GM19193 (cell line): ENCODE data around the gene CEP68.

Source experiments
- POLR2A ChIP-seq: IDR thresholded peaks from 4 replicates; pipeline ENCODE4 v1.6.1; 2011; ENCODE audit not compliant: insufficient read depth, insufficient read length; ENCODE audit errors: extremely low read depth

CEP68 gene, protein sequence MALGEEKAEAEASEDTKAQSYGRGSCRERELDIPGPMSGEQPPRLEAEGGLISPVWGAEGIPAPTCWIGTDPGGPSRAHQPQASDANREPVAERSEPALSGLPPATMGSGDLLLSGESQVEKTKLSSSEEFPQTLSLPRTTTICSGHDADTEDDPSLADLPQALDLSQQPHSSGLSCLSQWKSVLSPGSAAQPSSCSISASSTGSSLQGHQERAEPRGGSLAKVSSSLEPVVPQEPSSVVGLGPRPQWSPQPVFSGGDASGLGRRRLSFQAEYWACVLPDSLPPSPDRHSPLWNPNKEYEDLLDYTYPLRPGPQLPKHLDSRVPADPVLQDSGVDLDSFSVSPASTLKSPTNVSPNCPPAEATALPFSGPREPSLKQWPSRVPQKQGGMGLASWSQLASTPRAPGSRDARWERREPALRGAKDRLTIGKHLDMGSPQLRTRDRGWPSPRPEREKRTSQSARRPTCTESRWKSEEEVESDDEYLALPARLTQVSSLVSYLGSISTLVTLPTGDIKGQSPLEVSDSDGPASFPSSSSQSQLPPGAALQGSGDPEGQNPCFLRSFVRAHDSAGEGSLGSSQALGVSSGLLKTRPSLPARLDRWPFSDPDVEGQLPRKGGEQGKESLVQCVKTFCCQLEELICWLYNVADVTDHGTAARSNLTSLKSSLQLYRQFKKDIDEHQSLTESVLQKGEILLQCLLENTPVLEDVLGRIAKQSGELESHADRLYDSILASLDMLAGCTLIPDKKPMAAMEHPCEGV

DNA sequence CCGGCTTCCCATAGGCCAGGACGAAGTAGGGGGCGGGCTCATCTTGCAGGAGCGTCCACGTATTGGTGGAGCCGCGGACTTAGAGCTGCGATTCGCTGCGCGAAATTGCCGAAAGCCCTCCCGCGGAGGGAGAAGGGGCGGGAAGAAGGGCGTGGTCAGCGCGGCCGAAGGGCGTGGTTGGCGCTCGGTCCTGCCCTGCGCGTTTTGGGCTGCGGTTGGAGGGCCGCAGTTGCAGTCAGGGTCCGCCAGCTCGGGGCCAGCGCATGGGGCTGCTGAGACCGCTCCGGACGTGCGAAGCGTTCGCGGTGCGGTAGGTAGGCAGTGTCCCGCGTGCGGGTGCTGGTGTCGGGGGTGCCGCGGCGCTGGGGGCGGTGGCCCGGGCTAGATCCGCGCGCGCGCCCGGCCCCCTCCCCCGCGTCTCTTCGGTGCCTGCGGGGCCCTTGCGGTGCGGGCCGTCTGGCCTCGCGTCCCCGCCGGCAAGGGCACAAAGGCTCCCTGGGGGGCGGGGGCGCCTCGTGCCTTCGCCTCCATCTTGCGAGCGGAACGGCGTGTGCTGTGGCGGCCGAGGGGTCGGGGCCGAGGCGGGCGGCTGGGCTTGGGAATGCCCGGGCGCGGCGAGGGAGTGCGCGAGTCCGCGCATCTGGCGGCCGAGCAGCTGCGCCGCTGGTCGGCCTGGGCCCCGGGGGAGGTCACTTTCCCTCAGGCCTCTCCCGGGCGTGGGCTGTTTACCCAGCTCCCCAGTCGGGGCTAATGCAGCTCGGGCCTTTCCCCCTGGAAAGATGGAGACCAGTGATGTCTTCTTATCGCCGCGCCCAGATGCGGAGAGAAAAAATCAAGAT is at the start of gene CEP68:
Gene CEP68, plus strand, starts transcription at position 202 of the 839 bp plus-strand sequence. CDS start 13,029 bp downstream, outside the sequence.
- TF ChIP-seq POLR2A, result peak; percentile 62

DNA sequence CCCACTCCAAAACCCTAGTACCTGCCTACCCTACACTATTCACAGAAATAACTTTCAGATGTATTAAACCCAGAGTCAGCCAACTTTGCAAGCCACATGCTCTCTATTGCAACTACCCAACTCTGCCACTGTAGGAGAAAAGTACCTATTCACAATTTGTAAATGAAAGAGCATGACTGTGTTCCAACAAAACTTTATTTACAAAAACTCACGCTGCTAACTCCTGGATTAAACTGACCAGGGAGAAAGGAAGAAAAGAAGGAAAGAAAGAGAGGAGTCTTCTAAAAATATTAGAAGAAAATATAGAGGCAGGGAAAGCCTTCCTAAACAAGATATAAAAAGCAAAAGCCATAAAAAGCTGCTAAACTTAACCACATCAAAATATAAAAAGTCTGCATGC is 42.4 kb upstream of the CEP68 start:
- no peak for TF ChIP-seq POLR2A

DNA sequence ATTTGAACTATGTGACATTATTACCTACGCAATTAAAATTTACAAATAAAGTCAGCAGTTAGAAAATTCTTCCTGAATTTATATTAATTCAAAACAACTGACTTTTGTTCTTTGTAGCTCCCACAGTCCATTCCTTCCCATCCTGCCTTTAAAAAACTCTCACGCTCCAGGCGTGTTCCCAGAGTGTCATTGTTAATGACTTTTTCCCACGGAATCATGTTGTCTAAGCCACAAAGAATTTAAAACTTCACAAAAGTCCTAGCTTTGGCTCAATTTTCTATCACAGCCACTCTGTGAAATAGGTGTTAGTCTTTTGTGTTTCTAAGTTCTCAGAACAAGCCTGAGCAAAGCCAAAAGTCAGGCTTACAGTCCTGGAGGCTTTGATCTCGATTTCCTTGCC is 40.5 kb upstream of the CEP68 start:
- no peak for TF ChIP-seq POLR2A

DNA sequence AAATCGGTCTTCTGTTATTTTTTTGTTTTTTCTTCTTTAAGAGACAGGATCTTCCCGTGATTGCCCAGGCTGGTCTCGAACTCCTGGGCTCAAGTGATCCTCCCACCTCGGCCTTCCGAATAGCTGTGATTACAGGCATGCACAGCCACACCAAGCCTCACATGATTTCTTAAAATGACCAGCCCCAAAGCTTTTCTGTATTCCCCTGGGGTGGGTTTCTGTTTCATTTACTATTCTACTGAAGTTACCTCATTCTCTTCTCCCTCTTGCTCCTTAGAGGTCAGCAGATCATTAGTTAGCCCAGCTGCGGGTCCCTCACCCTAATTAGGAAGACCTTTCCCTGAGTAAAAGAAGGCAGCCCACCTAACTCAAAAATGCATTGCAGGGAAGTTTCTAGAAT is 39.4 kb upstream of the CEP68 start:
- no peak for TF ChIP-seq POLR2A

DNA sequence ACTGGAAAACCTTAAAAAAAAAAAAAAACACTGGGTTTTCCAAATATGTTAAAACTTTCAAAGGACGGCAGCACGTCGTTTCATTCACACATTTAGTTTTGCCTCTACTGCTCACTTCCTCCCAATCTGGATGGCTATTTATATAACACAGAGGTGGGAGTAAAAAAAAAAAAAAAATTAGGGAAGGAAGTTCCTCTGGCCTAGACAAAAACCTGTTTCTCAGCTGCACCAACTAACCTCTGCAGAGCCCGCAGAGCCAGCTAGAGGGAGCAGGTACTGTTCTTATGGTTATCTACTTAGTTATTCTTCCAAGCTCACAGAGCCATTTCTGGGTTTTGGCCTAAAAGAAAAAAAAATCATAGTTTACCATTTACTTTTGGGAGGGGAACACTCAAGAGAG is 38.9 kb upstream of the CEP68 start:
- no peak for TF ChIP-seq POLR2A

DNA sequence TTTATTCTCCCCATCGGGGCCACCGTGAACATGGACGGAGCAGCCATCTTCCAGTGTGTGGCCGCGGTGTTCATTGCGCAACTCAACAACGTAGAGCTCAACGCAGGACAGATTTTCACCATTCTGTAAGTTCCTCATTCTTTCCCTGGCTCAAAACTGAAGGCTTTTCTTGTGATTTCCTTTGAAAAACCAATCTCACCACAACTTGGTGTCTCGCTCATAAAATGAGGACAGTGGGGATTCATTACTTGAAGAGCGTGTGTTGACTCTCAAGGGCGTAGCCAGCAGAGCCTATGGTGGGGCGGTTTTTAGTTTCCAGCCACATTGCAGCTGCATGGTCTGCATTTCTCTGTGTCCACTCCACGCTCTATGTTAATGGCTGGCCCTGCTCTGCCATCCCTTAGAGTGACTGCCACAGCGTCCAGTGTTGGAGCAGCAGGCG is 38.1 kb upstream of the CEP68 start:
- TF ChIP-seq POLR2A, result no peak

DNA sequence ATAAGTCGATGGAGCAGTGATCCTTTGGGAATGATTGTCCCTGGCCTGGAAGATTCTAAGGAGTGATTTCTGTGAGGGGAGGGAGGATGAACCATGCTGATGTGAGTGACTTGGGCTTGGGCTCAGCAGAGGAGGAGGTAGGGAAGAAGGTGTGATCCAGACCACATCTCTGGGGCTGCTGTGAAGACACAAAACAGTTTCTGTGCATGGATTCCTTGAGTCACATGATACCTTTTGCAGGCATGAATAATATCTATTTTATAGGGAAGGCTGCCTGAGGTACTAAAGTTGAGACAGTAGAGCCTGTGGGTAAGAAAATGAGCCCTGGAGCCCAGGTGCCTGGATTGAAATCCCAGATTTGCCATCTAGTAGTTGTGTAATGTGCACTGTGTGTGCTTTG is 37.2 kb upstream of the CEP68 start:
- no peak for TF ChIP-seq POLR2A

DNA sequence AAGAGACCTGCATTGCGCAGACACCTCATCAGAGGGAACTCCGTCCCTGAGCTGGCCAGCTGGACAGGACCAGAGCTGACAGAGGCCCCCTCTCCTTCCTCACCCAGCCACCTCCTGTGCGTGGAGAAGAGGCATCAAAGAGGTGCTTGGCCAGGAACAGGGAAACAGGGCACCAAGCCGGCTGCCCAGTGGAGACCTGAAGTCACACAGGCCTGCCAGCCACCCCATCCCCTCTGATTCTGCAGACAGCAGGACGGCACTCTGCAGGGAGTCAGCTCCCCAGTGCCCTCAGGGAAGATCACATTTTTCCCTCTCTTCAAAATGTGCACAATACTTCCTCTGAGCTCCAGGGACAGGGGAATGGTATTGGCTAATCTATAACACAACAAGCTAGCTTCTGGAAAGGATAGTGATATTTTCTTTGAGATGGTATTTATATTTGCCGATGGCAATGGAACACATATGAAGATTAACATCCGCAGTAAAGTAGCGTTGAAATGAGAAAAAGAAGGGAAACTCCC is 36.5 kb upstream of the CEP68 start:
- TF ChIP-seq POLR2A, result no peak

DNA sequence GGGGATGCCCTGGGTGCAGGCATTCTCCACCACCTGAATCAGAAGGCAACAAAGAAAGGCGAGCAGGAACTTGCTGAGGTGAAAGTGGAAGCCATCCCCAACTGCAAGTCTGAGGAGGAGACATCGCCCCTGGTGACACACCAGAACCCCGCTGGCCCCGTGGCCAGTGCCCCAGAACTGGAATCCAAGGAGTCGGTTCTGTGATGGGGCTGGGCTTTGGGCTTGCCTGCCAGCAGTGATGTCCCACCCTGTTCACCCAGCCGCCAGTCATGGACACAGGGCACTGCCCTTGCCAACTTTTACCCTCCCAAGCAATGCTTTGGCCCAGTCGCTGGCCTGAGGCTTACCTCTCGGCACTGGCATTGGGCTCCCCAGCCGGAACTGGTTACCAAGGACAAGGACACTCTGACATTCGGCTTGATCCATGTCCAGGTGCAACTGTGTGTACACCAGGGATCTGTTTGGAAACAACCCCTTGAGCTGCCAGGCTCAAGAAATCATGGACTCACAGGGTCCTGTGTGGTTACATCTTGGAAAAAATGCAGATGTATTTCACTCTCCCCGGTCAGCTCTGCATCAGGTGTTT is 35.2 kb upstream of the CEP68 start:
- no peak for TF ChIP-seq POLR2A

DNA sequence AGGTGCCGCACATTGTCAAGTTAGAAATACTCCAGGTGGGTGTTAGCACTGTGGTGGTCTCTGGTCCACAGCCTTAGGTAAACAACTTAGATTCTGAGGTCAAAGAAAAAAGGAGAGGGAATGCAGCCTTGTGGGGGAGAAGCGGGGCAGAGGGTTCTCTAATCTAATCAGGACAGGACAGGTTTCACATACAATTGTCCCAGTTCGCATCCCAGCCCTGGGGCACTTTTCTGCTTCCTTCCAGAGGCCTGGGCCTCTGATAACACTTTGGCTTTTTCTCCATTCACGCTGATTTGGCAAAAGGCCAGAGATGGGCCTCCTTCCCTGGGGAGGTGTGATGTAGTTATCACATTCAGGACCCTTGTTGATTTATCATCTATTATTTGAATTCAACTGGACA is 34.5 kb upstream of the CEP68 start:
- TF ChIP-seq POLR2A, result no peak

DNA sequence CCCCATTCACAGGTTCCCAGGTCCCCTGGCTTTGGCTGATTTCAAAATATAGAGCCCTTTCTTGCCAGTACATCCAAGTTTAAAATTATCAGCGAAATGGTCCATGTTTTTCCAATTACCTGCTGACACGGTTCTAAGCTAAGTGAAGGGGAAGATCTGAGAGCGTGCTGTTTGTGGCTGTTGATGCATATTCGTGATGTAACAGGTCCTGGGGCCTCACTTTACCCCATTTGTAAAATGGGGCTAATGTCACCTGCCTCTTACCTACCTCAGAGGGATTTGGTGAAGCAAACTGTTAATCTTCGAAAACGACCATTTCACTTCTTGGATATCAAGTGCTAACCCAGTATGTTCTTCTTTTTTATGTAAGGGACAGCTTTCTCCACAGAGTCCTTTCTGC is 34.0 kb upstream of the CEP68 start:
- TF ChIP-seq POLR2A, result no peak

DNA sequence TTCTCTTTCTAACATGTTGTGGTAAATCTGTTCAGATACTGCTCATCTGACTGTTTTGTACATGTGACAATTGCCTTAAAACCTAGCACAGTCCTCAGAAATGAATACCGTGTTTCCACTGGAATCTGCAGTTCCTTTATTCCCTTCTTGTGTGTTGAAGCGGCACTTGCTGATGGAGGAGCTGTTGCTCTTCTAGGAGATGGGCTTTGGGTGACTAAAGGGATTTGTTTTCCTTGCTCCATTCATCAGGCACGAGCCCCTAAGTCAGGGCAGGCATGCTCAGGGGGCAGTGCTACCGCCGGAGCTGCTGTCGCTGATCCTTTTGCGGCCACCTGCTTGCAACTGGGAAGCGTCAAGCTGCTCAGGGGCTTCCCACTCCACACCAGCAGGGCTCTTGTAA is 32.5 kb upstream of the CEP68 start:
- TF ChIP-seq POLR2A, result no peak

DNA sequence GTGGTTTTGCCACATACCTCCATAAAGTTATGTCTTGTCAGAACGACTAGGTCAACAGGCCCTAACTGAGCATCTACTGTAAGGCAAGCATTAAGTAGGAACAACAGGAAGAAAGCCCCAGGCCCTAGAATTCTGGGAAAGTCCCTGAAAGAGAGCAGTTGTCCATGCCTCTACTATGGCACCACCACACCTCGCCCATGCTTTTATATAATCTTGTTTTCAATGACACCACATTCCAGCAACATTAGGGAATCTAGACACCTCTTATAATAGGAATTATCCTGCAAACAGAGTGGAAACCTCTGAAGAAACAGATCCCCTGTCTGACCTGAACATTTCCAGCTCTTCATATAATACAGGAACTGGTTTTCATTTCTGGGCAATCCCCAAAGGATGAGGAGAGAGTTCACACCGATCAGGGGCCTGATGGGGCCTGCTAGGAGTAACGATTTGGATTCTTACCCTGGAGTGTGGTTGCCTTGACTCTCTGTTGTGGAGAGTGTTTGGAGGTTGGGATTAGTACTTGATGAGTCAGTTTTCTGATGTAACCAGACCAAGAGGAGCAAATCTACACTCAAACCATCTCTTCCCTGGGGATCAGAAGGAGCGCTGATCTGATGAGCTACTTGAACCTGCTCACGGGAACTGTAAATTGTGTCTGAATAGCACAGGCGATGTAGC is 31.9 kb upstream of the CEP68 start:
- no peak for TF ChIP-seq POLR2A

DNA sequence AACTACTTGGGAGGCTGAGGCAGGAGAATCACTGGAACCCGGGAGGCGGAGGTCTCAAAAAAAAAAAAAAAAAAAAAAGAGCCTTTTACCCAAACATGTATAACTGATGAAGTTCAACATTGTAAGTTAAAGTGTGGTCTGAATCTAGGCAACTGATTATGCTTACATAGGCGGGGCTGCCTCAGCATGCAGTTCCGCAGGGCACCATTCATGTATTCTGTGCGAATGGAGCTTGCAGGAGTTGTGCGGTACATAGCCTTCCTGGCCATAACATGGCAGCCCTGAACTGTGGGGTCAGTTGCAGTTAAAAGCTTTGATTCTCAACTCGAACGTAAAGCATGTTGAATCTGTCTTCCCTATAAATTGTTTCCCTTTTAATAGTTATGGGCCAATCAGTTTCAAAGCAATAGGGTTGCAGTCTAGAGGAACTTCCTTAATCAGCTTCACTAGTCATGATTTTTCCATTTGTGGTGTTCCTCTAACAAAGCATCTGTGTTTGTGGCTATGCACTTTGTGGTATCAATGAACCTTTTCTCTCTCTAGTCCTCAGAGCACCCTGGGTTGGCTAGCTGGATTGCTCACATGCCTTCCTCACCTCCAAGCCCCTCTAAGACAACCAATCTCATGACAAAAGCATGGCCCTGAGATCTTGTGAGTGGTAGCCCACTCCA is 30.6 kb upstream of the CEP68 start:
- no peak for TF ChIP-seq POLR2A

DNA sequence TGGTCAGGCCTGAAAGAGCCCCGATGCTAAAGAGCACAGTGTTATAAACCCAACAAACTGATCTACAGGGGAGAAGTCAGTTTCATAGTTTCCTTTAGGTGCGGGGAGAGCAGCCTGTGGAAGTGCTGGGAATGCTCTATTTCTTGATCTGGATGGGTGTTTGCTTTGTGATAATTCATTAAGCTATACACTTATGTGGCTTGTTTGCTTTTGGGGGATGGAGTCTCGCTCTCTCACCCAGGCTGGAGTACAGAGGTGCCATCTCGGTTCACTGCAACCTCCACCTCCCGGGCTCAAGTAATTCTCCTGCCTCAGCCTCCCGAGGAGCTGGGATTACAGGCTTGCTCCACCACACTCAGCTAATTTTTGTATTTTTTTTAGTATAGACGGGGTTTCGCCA is 30.1 kb upstream of the CEP68 start:
- no peak for TF ChIP-seq POLR2A
